GM21825 (cell line): ENCODE data around the gene CREB3.

ENCODE experiments used
- ATAC-seq: cut with Tn5 transposase; IDR thresholded peaks from one replicate; pipeline ENCODE4 v1.9.1; 2021; ENCODE audit warnings: mild to moderate bottlenecking, moderate library complexity; ENCODE audit not compliant: unreplicated experiment

Gene CREB3

DNA sequence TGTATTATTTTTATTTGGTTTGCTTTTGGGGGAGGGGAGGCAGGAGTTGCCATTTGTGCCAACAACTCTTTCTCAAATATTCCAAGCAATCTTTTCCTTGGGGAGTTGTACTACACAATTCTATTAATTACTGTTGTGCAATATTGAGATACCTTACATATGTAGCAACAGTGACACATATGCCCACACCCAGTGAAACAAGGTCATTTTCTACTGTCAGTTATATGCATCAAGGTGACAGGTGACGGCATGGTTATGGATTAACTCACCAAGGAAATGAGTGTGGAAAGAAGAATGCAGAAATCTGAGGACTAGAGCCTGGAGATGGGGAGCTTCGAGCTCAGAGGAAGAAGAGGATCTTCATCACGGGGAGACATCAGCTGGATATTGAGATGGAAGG is 39.5 kb downstream of the CREB3 start:
- no peak for ATAC-seq

- ATAC-seq: no peak
Measured at GRCh38 chr9:35774907-35775635, 42.6 kb downstream of the CREB3 start.

- ATAC-seq: no peak
Measured at GRCh38 chr9:35776018-35776417, 43.6 kb downstream of the CREB3 start.

DNA sequence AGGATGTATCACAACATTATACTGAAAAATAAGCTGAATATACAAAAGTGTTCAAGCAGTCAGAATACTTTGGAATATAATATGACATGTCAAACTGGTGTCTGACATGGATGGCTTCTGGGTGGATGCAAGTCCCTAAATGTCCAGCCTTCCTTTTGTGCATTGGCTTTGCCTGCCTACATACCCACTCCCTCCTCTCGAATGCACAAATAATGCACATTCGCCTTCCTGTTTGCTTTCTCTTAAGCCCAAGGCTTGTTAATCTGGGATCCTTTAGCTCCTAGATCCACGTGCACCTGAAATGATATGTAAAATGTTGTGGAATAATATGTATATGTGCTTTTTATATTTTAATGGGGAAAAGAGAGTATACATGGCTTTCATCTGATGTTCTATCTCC is 46.0 kb downstream of the CREB3 start:
- no peak for ATAC-seq

DNA sequence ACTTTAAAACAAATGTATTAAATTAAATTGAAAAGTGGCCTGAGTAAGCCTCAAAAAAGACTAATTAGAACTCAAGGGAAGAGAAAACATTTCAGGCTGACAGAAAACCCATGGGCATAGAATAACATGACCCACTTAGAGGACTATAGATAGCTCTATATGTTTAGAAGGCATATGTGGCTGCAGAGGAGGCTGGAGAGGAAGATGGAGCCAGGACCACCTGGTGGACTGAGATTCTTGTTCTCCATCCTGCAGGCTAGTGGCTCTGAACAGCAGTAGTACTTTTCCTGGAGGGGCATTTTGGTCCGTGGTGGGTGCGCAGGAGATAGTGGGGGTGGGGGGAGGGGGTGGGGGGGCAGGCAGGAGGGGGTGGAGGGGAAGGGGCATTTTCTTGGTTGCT is 48.6 kb downstream of the CREB3 start:
- no peak for ATAC-seq

DNA sequence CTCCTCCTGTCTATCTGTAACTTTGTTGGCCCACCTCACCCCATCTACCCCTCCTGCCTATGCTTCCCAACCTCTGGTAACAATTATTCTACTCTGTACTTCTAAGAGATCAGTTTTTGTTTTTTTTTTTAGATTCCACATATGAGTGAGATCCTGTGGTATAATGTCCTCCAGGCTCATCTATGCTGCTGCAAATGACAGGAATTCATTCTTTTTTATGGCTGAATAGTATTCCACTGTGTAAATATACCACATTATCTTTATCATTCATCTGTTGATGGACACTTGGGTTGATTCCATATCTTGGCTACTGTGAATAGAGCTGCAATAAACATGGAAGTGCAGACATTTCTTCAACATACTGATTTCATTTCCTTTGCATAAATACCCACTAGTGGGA is 51.0 kb downstream of the CREB3 start:
- no peak for ATAC-seq
